HUES48 (cell line): Measurements from ENCODE around the gene LAMC2.

ENCODE experiments used
- H3K27ac ChIP-seq: one replicate; pipeline ENCODE4 v1.7.0; 2013; ENCODE audit warnings: low read depth, low read length, inconsistent platforms
- H3K27me3 ChIP-seq: 2 replicates; pipeline ENCODE4 v1.6.1; 2013; ENCODE audit warnings: mild to moderate bottlenecking, low read length; ENCODE audit not compliant: control insufficient read depth, insufficient read depth
- H3K36me3 ChIP-seq: 2 replicates; pipeline ENCODE4 v1.6.1; 2013; ENCODE audit warnings: low read length; ENCODE audit not compliant: control insufficient read depth, insufficient read depth
- H3K4me1 ChIP-seq: 2 replicates; pipeline ENCODE4 v1.6.1; 2013; ENCODE audit warnings: mild to moderate bottlenecking, low read length; ENCODE audit not compliant: control insufficient read depth, insufficient read depth
- H3K4me3 ChIP-seq: 2 replicates; pipeline ENCODE4 v1.5.1; 2013; ENCODE audit warnings: mild to moderate bottlenecking, low read depth, low read length
- H3K9ac ChIP-seq: 2 replicates; pipeline ENCODE4 v1.6.1; 2013; ENCODE audit warnings: mild to moderate bottlenecking, low read depth, low read length, moderate library complexity
- H3K9me3 ChIP-seq: 2 replicates; pipeline ENCODE4 v1.6.1; 2013; ENCODE audit warnings: low read length; ENCODE audit not compliant: control insufficient read depth, insufficient read depth

Gene LAMC2

GRCh38 chr1:183226963-183227362, 40.9 kb downstream of the LAMC2 start:
- Histone ChIP-seq H3K4me3 (no peak overlapping the region), H3K9ac (no peak overlapping the region), H3K27ac (no peak overlapping the region), H3K9me3 (no peaks in the 10 kb centered on the region), H3K36me3 (no peaks in the 10 kb centered on the region), H3K4me1 (no peaks in the 10 kb centered on the region; the same call in 1 of the 2 replicates), H3K27me3 (no peaks in the 10 kb centered on the region)

GRCh38 chr1:183227422-183228346, 41.6 kb downstream of the LAMC2 start:
- H3K9me3 ChIP-seq: no peaks in the 10 kb centered on the region
- H3K9ac ChIP-seq: no peak overlapping the region
- H3K4me3 ChIP-seq: no peak overlapping the region

GRCh38 chr1:183228347-183229220, 42.5 kb downstream of the LAMC2 start:
- Histone ChIP-seq H3K4me3 (no peak overlapping the region), H3K9me3 (no peaks in the 10 kb centered on the region), H3K4me1 (no peaks in the 10 kb centered on the region; the same call in 1 of the 2 replicates), H3K36me3 (no peaks in the 10 kb centered on the region), H3K27ac (no peak overlapping the region), H3K9ac (no peak overlapping the region), H3K27me3 (no peaks in the 10 kb centered on the region)

More at GRCh38 chr1:183227422-183228346, 41.6 kb downstream of the LAMC2 start:
- Histone ChIP-seq H3K4me1 (no peaks in the 10 kb centered on the region; the same call in 1 of the 2 replicates), H3K27ac (no peak overlapping the region), H3K27me3 (no peaks in the 10 kb centered on the region), H3K36me3 (no peaks in the 10 kb centered on the region)

GRCh38 chr1:183230413-183230812, 44.3 kb downstream of the LAMC2 start:
- Histone ChIP-seq H3K9ac (no peak overlapping the region), H3K27ac (no peak overlapping the region), H3K27me3 (no peaks in the 10 kb centered on the region), H3K4me1 (peaks cover 13% of the 10 kb centered on the region), H3K36me3 (no peaks in the 10 kb centered on the region), H3K9me3 (no peaks in the 10 kb centered on the region), H3K4me3 (no peak overlapping the region)

GRCh38 chr1:183231545-183231944, 45.5 kb downstream of the LAMC2 start:
- H3K9ac ChIP-seq: no peak overlapping the region
- H3K4me3 ChIP-seq: no peak overlapping the region
- H3K27ac ChIP-seq: no peak overlapping the region
- no peaks in the 10 kb centered on the region for H3K27me3 ChIP-seq
- no peaks in the 10 kb centered on the region for H3K36me3 ChIP-seq
- H3K4me1 ChIP-seq: peaks cover 18% of the 10 kb centered on the region
- no peaks in the 10 kb centered on the region for H3K9me3 ChIP-seq

GRCh38 chr1:183233113-183233512, 47.0 kb downstream of the LAMC2 start:
- Histone ChIP-seq H3K27me3 (no peaks in the 10 kb centered on the region), H3K4me3 (no peak overlapping the region), H3K27ac (no peak overlapping the region), H3K9me3 (no peaks in the 10 kb centered on the region), H3K4me1 (peaks cover 18% of the 10 kb centered on the region), H3K9ac (no peak overlapping the region), H3K36me3 (no peaks in the 10 kb centered on the region; the same call in 1 of the 2 replicates)

GRCh38 chr1:183234660-183235476, 48.8 kb downstream of the LAMC2 start:
- Histone ChIP-seq H3K27me3 (no peaks in the 10 kb centered on the region), H3K9me3 (no peaks in the 10 kb centered on the region), H3K36me3 (no peaks in the 10 kb centered on the region; the same call in 1 of the 2 replicates), H3K4me3 (peak overlapping the region; percentile 29), H3K9ac (no peak overlapping the region), H3K27ac (peak overlapping the region; percentile 97), H3K4me1 (peaks cover 18% of the 10 kb centered on the region)

GRCh38 chr1:183235503-183235902, 49.4 kb downstream of the LAMC2 start:
- Histone ChIP-seq H3K36me3 (no peaks in the 10 kb centered on the region; the same call in 1 of the 2 replicates), H3K27me3 (no peaks in the 10 kb centered on the region), H3K4me3 (peak overlapping the region; percentile 29; the same call in 1 of the 2 replicates), H3K9me3 (no peaks in the 10 kb centered on the region), H3K4me1 (peaks cover 18% of the 10 kb centered on the region), H3K27ac (peak overlapping the region; percentile 97), H3K9ac (no peak overlapping the region)

- Histone ChIP-seq H3K36me3 (no peaks in the 10 kb centered on the region; the same call in 1 of the 2 replicates), H3K27me3 (no peaks in the 10 kb centered on the region), H3K9ac (no peak overlapping the region), H3K9me3 (no peaks in the 10 kb centered on the region), H3K4me1 (peaks cover 18% of the 10 kb centered on the region), H3K4me3 (no peak overlapping the region), H3K27ac (peak overlapping the region; percentile 97)
Observed at GRCh38 chr1:183236158-183236725, 50.2 kb downstream of the LAMC2 start.

- Histone ChIP-seq H3K4me3 (no peak overlapping the region), H3K27ac (no peak overlapping the region)
Observed at GRCh38 chr1:183237046-183237445, 51.0 kb downstream of the LAMC2 start.

More at GRCh38 chr1:183237046-183237445, 51.0 kb downstream of the LAMC2 start:
- Histone ChIP-seq H3K36me3 (no peaks in the 10 kb centered on the region; the same call in 1 of the 2 replicates), H3K4me1 (peaks cover 18% of the 10 kb centered on the region), H3K9me3 (no peaks in the 10 kb centered on the region), H3K27me3 (no peaks in the 10 kb centered on the region), H3K9ac (no peak overlapping the region)
